OCI-LY7 (cell line): Measurements from ENCODE around the gene GPRIN1. TPM values are rescaled to one million over a fixed set of nuclear protein-coding genes. Genes with fewer than 3 reads are reported as not detected.

Source experiments
- BruUV-seq: library from RNA; stranded (reverse); fragments of 400-500 nt; replicated peaks from 2 replicates; lab custom pipeline; 2021; lab: Mats Ljungman, UMichigan
- CTCF ChIA-PET: fragments of 300-600 bp; sonication (Branson Sonifier 250); formaldehyde crosslinking; loops from one replicate; lab custom pipeline; 2022; ENCODE audit warnings: antibody characterized with exemption; ENCODE audit not compliant: unreplicated experiment; lab: Charles Lee
- POLR2A ChIA-PET: fragments of 300-600 bp; sonication (Branson Sonifier 250); formaldehyde crosslinking; loops from one replicate; lab custom pipeline; 2022; ENCODE audit warnings: antibody characterized with exemption; lab: Charles Lee
- DNase-seq: peaks from one replicate; pipeline ENCODE4 v3.0.0-alpha.2; 2015; ENCODE audit warnings: low spot score
- H2AFZ ChIP-seq: fragments of 200-600 bp; sonication (generic), shearing (Covaris generic); 2 replicates; pipeline ENCODE4 v1.6.1; 2014; ENCODE audit warnings: mild to moderate bottlenecking, antibody characterized with exemption, low read length, moderate library complexity
- H3K27ac ChIP-seq: fragments of 200-600 bp; sonication (generic); 2 replicates; pipeline ENCODE4 v1.5.1; 2014; ENCODE audit warnings: mixed run types, low read depth, mild to moderate bottlenecking, moderate library complexity, low read length, inconsistent platforms; ENCODE audit not compliant: poor library complexity, severe bottlenecking
- H3K36me3 ChIP-seq: fragments of 200-600 bp; sonication (generic); 2 replicates; pipeline ENCODE4 v1.6.1; 2014; ENCODE audit warnings: mild to moderate bottlenecking, antibody characterized with exemption, low read length, moderate library complexity, mixed read lengths; ENCODE audit not compliant: insufficient read depth
- H3K4me1 ChIP-seq: fragments of 200-600 bp; sonication (generic); 2 replicates; pipeline ENCODE4 v1.5.1; 2014; ENCODE audit warnings: mild to moderate bottlenecking, low read length; ENCODE audit not compliant: insufficient read depth, poor library complexity, severe bottlenecking
- H3K4me2 ChIP-seq: fragments of 200-600 bp; sonication (generic); 2 replicates; pipeline ENCODE4 v1.6.1; 2014; ENCODE audit warnings: mild to moderate bottlenecking, low read length
- H3K4me3 ChIP-seq: fragments of 200-600 bp; sonication (generic); 2 replicates; pipeline ENCODE4 v1.5.1; 2014; ENCODE audit warnings: mild to moderate bottlenecking, low read depth, low read length; ENCODE audit not compliant: poor library complexity, severe bottlenecking
- H3K79me2 ChIP-seq: fragments of 200-600 bp; sonication (generic); 2 replicates; pipeline ENCODE4 v1.6.1; 2016; ENCODE audit warnings: low read depth, mild to moderate bottlenecking, low read length, moderate library complexity, mixed read lengths; ENCODE audit not compliant: insufficient read depth
- H3K9me2 ChIP-seq: fragments of 200-600 bp; sonication (generic); 2 replicates; pipeline ENCODE4 v1.6.1; 2016; ENCODE audit warnings: mild to moderate bottlenecking, low read length, mixed read lengths; ENCODE audit not compliant: insufficient read depth
- H3K9me3 ChIP-seq: fragments of 200-600 bp; sonication (generic); 2 replicates; pipeline ENCODE4 v1.6.1; 2014; ENCODE audit warnings: mild to moderate bottlenecking, mixed run types, low read length, mixed read lengths
- H4K20me1 ChIP-seq: fragments of 200-600 bp; sonication (generic); 2 replicates; pipeline ENCODE4 v1.6.1; 2014; ENCODE audit warnings: mild to moderate bottlenecking, antibody characterized with exemption, low read length, moderate library complexity, mixed read lengths; ENCODE audit not compliant: insufficient read depth
- CTCF ChIP-seq: fragments of 200-600 bp; sonication (generic); conservative IDR thresholded peaks from 2 replicates; pipeline ENCODE4 v1.5.1; 2014; ENCODE audit warnings: mild to moderate bottlenecking, antibody characterized with exemption, low read length, moderate library complexity, mixed read lengths
- EZH2phosphoT487 ChIP-seq: fragments of 200-600 bp; sonication (generic); IDR thresholded peaks from 2 replicates; pipeline ENCODE4 v1.6.1; 2018; ENCODE audit warnings: low read depth, borderline replicate concordance, mild to moderate bottlenecking, mixed run types, antibody characterized with exemption, low read length, moderate library complexity, mixed read lengths
- intact Hi-C: fragments of 100-400 bp; cut with micrococcal nuclease; formaldehyde crosslinking; loops from one replicate; pipeline ENCODE4 v1.10.0; 2022; ENCODE audit not compliant: unreplicated experiment
- total RNA-seq, 2 experiments: library from RNA; depleted of rRNA in 1 of 2; stranded (reverse); fragments of >200 nt in 1 of 2; shearing (Covaris generic) in 1 of 2; gene quantifications; 2 replicates each; pipeline ENCODE4 v1.2.3, GENCODE V29; 2014 to 2022

Gene GPRIN1
- total RNA-seq, 2 experiments from 2014 or later = 3.8 to 5.3 TPM

GRCh38 chr5:176648474-176649194 lies 38.7 kb upstream of the GPRIN1 start:
- no TSS peak for BruUV-seq
- DNase-seq = no peak
- no peaks in the 10 kb centered on the region for H3K9me3 ChIP-seq
- no peak overlapping the region for H3K27ac ChIP-seq
- H2AFZ ChIP-seq = no peak overlapping the region
- ChIA-PET POLR2A (no interaction called here), CTCF (interaction anchor here (0.8 to 1.6 kb wide), 2 partner anchors 9 to 11 kb away, joined by 3 to 9 read pairs; no protein-coding TSS in a partner anchor)
- H3K9me2 ChIP-seq = no peaks in the 10 kb centered on the region
- TF ChIP-seq CTCF (no peak), EZH2phosphoT487 (no peak)
- no peaks in the 10 kb centered on the region for H3K36me3 ChIP-seq
- H3K79me2 ChIP-seq = no peaks in the 10 kb centered on the region
- H3K4me2 ChIP-seq = peak overlapping the region; percentile 91
- peak overlapping the region; percentile 86 for H3K4me3 ChIP-seq
- intact Hi-C loops = loop anchor here (5.0 kb wide), 1 partner anchor 654 kb away; the partner anchor contains the start of genes PRELID1 and RAB24
- no peaks in the 10 kb centered on the region for H4K20me1 ChIP-seq
- H3K4me1 ChIP-seq = peaks cover 24% of the 10 kb centered on the region

- Histone ChIP-seq H3K36me3 (no peaks in the 10 kb centered on the region), H4K20me1 (no peaks in the 10 kb centered on the region), H3K4me2 (peak overlapping the region; percentile 91), H3K79me2 (no peaks in the 10 kb centered on the region), H3K4me1 (peaks cover 24% of the 10 kb centered on the region), H3K4me3 (peak overlapping the region; percentile 86), H3K27ac (no peak overlapping the region), H3K9me2 (no peaks in the 10 kb centered on the region), H2AFZ (peak overlapping the region; percentile 80), H3K9me3 (no peaks in the 10 kb centered on the region)
- ChIA-PET POLR2A (interaction anchor here (0.6 to 2.3 kb wide), 3 partner anchors 14 to 359 kb away, joined by 3 to 15 read pairs (median 4); partner anchors contain the start of gene UIMC1), CTCF (interaction anchor here (0.6 to 1.6 kb wide), 3 partner anchors 10 to 41 kb away, joined by 3 to 9 read pairs (median 9); no protein-coding TSS in a partner anchor)
- no TSS peak for BruUV-seq
- DNase-seq = no peak
- no peak for TF ChIP-seq EZH2phosphoT487
- intact Hi-C loops = loop anchor here (1.0 to 5.0 kb wide), 4 partner anchors 18 to 654 kb away; partner anchors contain the start of genes CLTB, EIF4E1B, PRELID1 and RAB24
Measured at GRCh38 chr5:176647843-176648473, 38.0 kb upstream of the GPRIN1 start.
